Testis (tissue), 2 donors: ENCODE results near the gene CYGB.

Experiments used
- CTCF ChIP-seq, 3 experiments: fragments of 450-650 bp in 2 of 3; fragments of 200-600 bp in 1 of 3; sonication (generic) in 1 of 3; IDR thresholded peaks; one replicate each; pipeline ENCODE4 v1.5.1; 2016 to 2019; ENCODE audit warnings: antibody characterized with exemption in 3 of 3, mild to moderate bottlenecking in 2 of 3, moderate library complexity in 1 of 3
- POLR2A ChIP-seq: fragments of 450-650 bp; IDR thresholded peaks from one replicate; pipeline ENCODE4 v1.6.1; 2017; ENCODE audit warnings: antibody characterized with exemption, mild to moderate bottlenecking, moderate library complexity

DNA sequence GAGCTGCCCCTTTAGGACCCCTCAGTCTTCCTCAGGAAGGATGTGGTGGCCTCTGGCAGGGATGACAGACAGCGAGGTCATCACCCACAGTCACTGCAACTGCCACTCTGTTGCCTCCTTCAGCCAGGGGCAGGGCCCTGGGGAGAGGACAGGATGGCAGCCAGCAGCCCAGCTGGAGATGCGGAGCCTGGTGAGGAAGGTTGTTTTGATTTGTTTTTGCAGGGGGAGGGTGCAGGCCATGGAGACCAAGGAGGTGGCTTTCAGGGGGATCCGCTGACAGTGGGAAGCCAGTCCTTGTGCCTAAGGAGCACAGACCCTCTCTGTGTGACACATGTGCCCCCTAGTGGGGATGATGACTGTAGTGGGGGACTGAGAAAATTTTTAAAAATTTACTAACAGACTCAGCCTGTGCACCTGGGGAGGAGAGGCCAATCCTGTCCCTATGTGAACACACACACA, 9.7 kb upstream of the CYGB start:
- TF ChIP-seq POLR2A: no peak
- TF ChIP-seq CTCF (IDR thresholded peaks at IDR 0.05): peak; percentile 64 to 72 (median 68)
